Measurements from ENCODE around the gene DSCAM. TPM values are rescaled to one million over a fixed set of nuclear protein-coding genes. Genes with fewer than 3 reads are reported as not detected.
A peak's percentile ranks its signal among the peaks of the same experiment; 100 is the strongest.

DSCAM gene
- total RNA-seq, 8 experiments from 2014 or later: 0.05 to 8.7 (median 4.4) TPM

DNA sequence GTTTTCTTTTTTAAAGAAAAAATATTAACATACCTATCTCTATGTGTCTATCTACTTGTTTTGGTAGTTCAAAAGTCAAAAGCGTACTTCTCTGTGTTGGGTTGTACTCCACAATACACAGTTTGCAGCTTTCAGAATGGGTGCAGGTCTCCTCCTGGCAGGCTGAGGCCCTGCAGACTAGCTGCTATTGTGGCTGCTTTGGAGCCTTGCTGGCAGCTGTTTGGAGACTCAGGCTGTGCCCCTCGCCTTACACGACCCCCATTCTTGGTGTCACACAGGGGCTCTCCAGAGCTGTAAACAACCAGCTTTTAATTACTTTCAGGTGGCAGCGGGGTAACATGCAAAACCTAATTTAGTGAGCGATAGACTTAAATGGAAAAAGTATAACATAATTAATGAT lies 160.4 kb downstream of the DSCAM start:
- ATAC-seq (replicated peaks in 6 of 8): no peak
- Histone ChIP-seq H3K4me1 (replicated peaks in 1 of 2) (peaks cover 29 to 37% of the 10 kb centered on the region in 2 donors), H3K27ac (no peak overlapping the region), H3K4me3 (no peak overlapping the region)
- 10 to 100% (median 90%) methylated on average over 1 to 5 of the region's 5 CpGs; no CpG with 5 or more reads in 3 of the 10 experiments for WGBS, 10 experiments
- in situ Hi-C loops (cut with MboI; ENCODE audit: low pct_unique_long_range_greater_than_20kb in 2 of 9, low sequenced_read_pairs in 9 of 9, unreplicated experiment in 9 of 9): no loop called here

DNA sequence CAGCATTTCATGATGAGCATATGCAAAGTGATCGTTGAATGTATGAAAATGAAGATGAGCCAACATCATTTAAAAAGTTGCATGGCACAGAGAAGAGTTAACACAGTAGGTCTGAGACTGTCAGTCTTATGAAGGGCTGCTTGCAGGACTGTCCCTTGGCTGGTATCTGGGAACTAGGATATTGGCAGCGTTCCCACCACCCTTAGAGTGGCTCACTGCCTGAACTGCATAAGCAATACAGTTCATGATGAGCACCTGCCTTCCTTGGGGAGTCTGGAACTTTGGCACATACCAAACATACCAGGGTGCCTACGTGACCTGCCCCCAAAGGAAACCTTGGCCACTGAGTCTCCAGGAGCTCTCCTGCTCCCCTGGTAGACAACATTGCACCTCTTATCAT lies 161.8 kb downstream of the DSCAM start:
- Histone ChIP-seq H3K4me3 (no peak overlapping the region), H3K27ac (no peak overlapping the region), H3K4me1 (replicated peaks in 1 of 2) (peaks cover 25 to 29% of the 10 kb centered on the region in 2 donors)
- in situ Hi-C loops (cut with MboI; ENCODE audit: low pct_unique_long_range_greater_than_20kb in 2 of 9, low sequenced_read_pairs in 9 of 9, unreplicated experiment in 9 of 9): no loop called here
- ATAC-seq (replicated peaks in 6 of 8): peak in 1 of 8 experiments; percentile 24
- 0 to 100% (median 51%) methylated on average over 1 to 3 of the region's 3 CpGs; no CpG with 5 or more reads in 2 of the 10 experiments for whole genome bisulfite sequencing, 10 experiments

DNA sequence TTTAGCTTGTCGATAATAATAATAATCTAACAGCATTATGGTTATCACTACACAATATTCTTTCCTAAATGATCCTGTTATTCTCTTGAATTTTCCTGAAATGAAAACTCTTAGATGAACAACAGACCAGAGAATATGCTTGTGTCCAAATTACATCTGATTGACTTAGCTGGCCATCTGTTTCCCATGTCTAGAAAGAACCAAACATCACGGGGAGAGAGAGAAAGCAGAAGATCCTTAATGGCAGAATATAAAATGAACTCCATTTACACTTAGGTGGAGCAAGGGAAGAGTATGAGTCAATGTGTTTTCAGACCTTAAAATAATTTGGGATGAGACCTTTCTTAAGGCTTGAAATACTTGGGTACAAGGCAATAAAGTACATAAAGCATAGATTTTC lies 162.2 kb downstream of the DSCAM start:
- Histone ChIP-seq H3K4me3 (no peak overlapping the region), H3K27ac (no peak overlapping the region), H3K4me1 (replicated peaks in 1 of 2) (peaks cover 21 to 25% of the 10 kb centered on the region in 2 donors)
- ATAC-seq (replicated peaks in 6 of 8): peak in 1 of 8 experiments; percentile 25
- 17 to 100% (median 80%) methylated on average over 1 to 2 of the region's 2 CpGs; no CpG with 5 or more reads in 1 of the 10 experiments for WGBS, 10 experiments
- in situ Hi-C loops (cut with MboI; ENCODE audit: low pct_unique_long_range_greater_than_20kb in 2 of 9, low sequenced_read_pairs in 9 of 9, unreplicated experiment in 9 of 9): no loop called here

DNA sequence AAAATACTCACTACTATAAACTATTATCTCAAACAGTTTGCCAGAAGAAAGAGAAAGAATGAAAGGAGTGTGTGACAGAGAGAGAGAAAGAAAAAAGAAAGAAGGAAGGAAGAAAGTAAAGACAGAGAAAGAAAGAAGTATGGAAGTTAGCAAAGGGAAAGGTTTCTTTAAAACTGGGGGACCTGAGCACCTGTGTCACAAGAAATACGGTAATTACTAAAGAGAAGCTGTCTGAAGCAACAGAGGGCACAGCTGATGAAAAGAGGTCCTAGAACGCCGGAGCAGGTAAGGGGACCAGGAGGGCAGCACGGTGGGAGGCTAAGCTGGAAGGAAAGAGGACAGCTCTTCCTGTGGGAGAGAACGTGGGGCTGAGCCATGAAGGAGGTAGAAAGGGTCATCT lies 163.6 kb downstream of the DSCAM start:
- Histone ChIP-seq H3K4me3 (no peak overlapping the region), H3K27ac (no peak overlapping the region), H3K4me1 (replicated peaks in 1 of 2) (peaks cover 13 to 17% of the 10 kb centered on the region in 2 donors)
- no peak for ATAC-seq (replicated peaks in 6 of 8)
- in situ Hi-C loops (cut with MboI; ENCODE audit: low pct_unique_long_range_greater_than_20kb in 2 of 9, low sequenced_read_pairs in 9 of 9, unreplicated experiment in 9 of 9): no loop called here
- WGBS, 10 experiments: 28 to 90% (median 69%) methylated on average over 2 to 5 of the region's 5 CpGs; no CpG with 5 or more reads in 2 of the 10 experiments

DNA sequence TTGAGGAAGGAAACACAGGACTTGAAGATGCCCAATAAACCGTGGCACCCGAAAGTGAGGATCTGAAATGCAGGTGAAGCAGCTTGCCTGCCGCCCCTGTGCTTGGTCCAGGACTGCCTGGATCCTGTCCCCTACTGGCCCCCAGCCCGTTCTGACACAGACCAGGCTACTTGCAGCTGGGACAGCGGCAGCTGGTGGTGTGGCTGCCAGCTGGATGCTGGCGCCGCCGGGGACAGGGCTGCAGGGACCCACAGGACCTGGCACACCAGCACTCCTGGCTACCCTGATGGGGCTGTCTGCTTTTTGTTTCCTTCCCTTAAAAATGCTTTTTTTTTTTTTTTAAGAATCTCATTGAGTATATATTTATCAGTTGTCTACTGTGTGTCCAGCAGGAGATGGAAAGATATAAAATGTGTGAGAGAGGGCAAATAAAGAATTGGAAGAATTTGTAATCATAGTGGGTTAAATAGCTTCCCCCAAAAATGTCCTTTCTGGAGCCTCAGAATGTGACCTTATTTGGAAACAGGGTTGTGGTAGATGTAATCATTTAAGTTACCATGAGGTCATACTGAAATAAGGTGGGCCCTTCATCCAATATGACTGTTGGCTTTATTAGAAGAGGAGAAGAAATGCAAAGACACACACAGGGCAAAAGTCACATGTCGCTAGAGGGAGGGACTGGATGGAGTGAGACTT lies 165.6 kb downstream of the DSCAM start:
- no peak for ATAC-seq (replicated peaks in 6 of 8)
- Histone ChIP-seq H3K4me1 (replicated peaks in 1 of 2) (peaks cover 6 to 7% of the 10 kb centered on the region in 2 donors), H3K4me3 (no peak overlapping the region), H3K27ac (no peak overlapping the region)
- in situ Hi-C loops (cut with MboI; ENCODE audit: low pct_unique_long_range_greater_than_20kb in 2 of 9, low sequenced_read_pairs in 9 of 9, unreplicated experiment in 9 of 9): no loop called here
- 1 to 93% (median 60%) methylated on average over 2 to 8 of the region's 9 CpGs; no CpG with 5 or more reads in 5 of the 10 experiments for WGBS, 10 experiments

DNA sequence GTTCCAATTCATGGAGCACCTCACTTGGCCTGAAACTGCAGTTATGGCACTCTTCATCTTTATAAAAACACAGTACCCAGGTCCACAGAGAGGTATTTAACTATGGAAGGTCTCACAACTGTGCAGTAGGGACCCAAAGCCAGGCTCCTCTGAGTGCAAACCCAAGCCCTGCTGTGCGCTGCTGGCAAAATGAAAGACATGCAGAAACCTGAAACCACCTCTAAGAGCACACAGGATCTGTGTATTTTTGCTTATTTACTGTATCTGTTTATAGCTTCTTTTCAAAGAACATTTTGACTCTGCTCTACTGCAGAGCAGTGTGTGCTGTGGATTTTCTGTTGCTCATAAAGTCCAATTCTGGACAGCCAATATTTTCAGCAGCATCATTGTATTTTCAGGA lies 166.6 kb downstream of the DSCAM start:
- peaks cover 10 to 14% of the 10 kb centered on the region in 2 donors for H3K4me1 ChIP-seq (replicated peaks in 1 of 2)
- in situ Hi-C loops (cut with MboI; ENCODE audit: low pct_unique_long_range_greater_than_20kb in 2 of 9, low sequenced_read_pairs in 9 of 9, unreplicated experiment in 9 of 9): no loop called here
- WGBS, 10 experiments: 20 to 100% (median 90%) methylated on average over 1 of the region's 1 CpG; no CpG with 5 or more reads in 6 of the 10 experiments

DNA sequence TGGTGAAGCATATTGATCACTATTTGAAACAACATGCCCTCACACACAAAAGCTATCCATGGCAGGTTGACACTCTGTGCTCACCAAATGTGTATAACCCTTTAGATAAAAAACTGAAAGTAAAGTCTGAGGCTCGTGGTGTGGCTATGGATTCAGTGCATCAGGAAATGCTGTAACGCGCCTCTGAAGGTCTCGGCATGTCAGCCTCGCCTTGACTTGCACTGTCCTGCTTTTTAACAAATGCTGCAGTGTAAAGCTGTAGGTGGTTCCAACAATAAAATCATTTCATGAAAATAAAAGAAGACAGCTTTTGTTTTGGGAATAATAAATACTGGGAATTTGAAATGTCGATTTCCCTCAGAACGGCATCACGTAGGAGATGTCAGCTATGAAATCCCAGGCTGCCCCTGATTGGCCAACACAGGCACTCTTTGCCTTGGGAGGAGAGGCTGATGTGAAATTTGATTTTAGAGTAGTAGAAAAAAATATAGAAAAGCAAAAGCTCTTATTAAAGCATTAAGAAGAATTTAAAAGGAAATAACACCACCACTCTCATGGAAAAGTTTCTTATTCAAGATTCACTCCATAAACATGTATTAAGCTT lies 168.2 kb downstream of the DSCAM start:
- in situ Hi-C loops (cut with MboI; ENCODE audit: low pct_unique_long_range_greater_than_20kb in 2 of 9, low sequenced_read_pairs in 9 of 9, unreplicated experiment in 9 of 9): no loop called here
- H3K27ac ChIP-seq: no peak overlapping the region
- no peak overlapping the region for H3K4me3 ChIP-seq
- ATAC-seq (replicated peaks in 6 of 8): no peak
- 30 to 87% (median 77%) methylated on average over 2 to 8 of the region's 8 CpGs; no CpG with 5 or more reads in 1 of the 10 experiments for WGBS, 10 experiments
- peaks cover 16 to 20% of the 10 kb centered on the region in 2 donors for H3K4me1 ChIP-seq (replicated peaks in 1 of 2)

More for the DNA sequence above, 166.6 kb downstream of the DSCAM start:
- Histone ChIP-seq H3K4me3 (no peak overlapping the region), H3K27ac (no peak overlapping the region)
- ATAC-seq (replicated peaks in 6 of 8): no peak

DNA sequence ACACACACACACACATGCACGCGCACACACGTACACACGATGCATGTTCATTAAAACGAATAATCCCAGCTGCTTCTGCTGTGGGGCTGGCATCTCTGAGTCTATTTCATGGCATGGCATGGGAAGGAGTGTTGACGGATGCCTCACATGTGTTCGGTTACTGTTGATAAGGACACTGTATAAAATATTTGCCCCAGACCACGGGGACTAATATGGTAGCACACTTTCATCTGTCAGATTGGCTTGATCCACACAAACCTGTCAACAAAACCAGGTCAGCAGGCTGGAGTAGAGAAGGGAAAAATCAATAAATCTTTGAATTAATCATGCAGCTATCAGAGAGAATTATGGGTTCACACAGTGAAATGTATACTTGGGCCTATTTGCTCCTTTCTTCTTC lies 171.9 kb downstream of the DSCAM start:
- Histone ChIP-seq H3K27ac (peak overlapping the region in 1 of 2 donors; percentile 55), H3K4me1 (replicated peaks in 1 of 2) (peaks cover 16 to 20% of the 10 kb centered on the region in 2 donors), H3K4me3 (no peak overlapping the region)
- ATAC-seq (replicated peaks in 6 of 8): peak in 4 of 8 experiments; percentile 39 to 85 (median 80)
- in situ Hi-C loops (cut with MboI; ENCODE audit: low pct_unique_long_range_greater_than_20kb in 2 of 9, low sequenced_read_pairs in 9 of 9, unreplicated experiment in 9 of 9): no loop called here
- WGBS, 10 experiments: 20 to 100% (median 80%) methylated on average over 1 to 7 of the region's 8 CpGs; no CpG with 5 or more reads in 1 of the 10 experiments

DNA sequence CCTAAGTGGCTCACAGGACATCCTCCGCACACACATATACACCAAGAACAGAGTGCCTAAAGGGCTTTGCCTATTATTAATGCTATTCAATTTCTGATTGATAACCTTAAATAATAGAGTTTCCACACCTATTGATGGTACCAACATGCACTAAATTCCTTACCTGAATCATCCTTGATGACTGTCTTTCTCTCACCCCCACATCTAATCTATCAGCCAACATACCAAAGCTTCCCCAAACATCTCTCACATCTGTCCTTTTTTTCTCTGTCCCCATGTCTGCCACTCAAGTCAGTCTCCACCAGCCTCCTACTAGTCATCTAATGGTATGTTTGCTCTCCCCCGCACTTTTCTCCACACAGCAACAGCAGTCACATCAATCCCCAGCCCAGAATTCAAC lies 174.4 kb downstream of the DSCAM start:
- peaks cover 9 to 19% of the 10 kb centered on the region in 2 donors for H3K4me1 ChIP-seq (replicated peaks in 1 of 2)
- ATAC-seq (replicated peaks in 6 of 8): no peak
- 0 to 100% (median 95%) methylated on average over 1 of the region's 2 CpGs; no CpG with 5 or more reads in 4 of the 10 experiments for WGBS, 10 experiments
- H3K4me3 ChIP-seq: no peak overlapping the region
- H3K27ac ChIP-seq: no peak overlapping the region
- in situ Hi-C loops (cut with MboI; ENCODE audit: low pct_unique_long_range_greater_than_20kb in 2 of 9, low sequenced_read_pairs in 9 of 9, unreplicated experiment in 9 of 9): no loop called here

DNA sequence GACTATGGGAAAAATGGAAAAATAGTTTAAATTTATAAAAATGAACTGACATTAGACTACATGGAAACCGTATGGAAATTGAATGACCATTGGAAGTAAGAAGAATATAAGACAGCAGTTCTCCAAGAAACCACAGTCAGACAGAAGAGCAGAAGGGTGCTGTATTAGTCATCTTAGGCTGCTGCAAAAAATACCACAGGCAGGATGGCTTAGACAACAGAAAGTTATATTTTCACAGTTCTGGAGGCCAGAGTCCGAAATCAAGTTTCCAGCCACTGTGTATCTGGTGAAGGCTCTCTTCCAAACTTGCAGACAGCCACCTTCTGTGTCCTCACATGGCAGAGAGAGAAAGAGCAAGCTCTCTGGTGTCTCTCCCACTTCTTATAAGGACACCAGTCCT lies 175.2 kb downstream of the DSCAM start:
- in situ Hi-C loops (cut with MboI; ENCODE audit: low pct_unique_long_range_greater_than_20kb in 2 of 9, low sequenced_read_pairs in 9 of 9, unreplicated experiment in 9 of 9): no loop called here
- ATAC-seq (replicated peaks in 6 of 8): no peak
- 6 to 100% (median 79%) methylated on average over 1 to 2 of the region's 2 CpGs for WGBS, 10 experiments
- H3K4me1 ChIP-seq (replicated peaks in 1 of 2): peaks cover 11 to 19% of the 10 kb centered on the region in 2 donors
- no peak overlapping the region for H3K27ac ChIP-seq
- H3K4me3 ChIP-seq: no peak overlapping the region

DNA sequence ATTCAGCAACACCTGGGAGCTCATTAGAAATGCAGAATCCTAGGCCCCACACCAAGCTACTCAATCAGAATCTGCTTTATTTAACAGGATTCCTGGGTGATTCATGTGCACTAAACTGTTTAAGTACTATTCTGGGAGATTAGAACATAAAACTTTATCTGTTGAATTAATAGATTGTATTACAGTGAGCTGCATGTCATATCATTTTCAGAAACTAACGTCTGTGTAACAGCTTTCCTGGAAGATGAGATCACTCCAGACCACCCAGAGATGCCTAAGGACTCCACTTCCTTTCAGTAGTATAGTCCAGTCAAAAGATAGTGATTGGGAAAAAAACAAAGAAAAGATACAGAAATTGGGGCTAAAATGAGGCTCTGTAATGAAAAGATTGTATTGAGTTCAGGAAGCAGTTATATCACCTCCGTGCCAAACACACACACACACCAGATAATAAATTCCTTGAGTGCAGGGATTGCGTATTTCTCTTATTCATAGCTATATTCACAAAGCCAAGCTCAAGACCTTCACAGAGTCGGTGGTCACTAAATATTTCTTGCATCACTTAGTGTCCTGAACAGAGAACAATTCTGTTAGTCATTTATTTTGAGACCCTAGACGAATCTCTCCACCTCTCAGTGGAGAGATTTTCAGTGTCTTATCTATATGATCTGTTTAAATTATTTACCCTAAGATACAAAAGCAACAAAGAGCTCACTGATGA lies 178.2 kb downstream of the DSCAM start:
- 3 to 83% (median 69%) methylated on average over 1 to 5 of the region's 5 CpGs; no CpG with 5 or more reads in 1 of the 10 experiments for WGBS, 10 experiments
- Histone ChIP-seq H3K27ac (no peak overlapping the region), H3K4me1 (replicated peaks in 1 of 2) (peaks cover 2 to 5% of the 10 kb centered on the region in 2 donors), H3K4me3 (no peak overlapping the region)
- ATAC-seq (replicated peaks in 6 of 8): peak in 6 of 8 experiments; percentile 23 to 91 (median 78)
- in situ Hi-C loops (cut with MboI; ENCODE audit: low pct_unique_long_range_greater_than_20kb in 2 of 9, low sequenced_read_pairs in 9 of 9, unreplicated experiment in 9 of 9): no loop called here

DNA sequence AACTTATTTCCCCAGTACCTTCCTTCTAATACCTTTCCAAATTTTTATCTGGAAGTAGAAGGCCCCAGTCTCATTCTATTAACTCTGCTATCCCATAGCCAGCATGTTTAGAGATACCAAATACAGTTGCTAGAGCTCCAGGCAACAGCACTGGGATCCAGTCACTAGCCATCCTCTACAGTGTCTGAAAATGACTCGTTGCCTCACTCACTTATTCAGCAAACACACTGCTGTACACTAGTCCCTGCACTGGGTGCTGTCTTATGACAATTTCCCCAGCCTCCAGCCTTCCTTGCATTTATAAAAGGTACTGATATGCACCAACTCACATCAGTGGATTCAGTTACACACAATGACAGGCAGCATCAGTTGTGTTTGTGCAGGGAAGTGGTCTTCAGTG lies 179.0 kb downstream of the DSCAM start:
- in situ Hi-C loops (cut with MboI; ENCODE audit: low pct_unique_long_range_greater_than_20kb in 2 of 9, low sequenced_read_pairs in 9 of 9, unreplicated experiment in 9 of 9): no loop called here
- ATAC-seq (replicated peaks in 6 of 8): peak in 5 of 8 experiments; percentile 60 to 81 (median 69)
- WGBS, 10 experiments: 17 to 80% (median 21%) methylated on average over 1 of the region's 1 CpG; no CpG with 5 or more reads in 4 of the 10 experiments

DNA sequence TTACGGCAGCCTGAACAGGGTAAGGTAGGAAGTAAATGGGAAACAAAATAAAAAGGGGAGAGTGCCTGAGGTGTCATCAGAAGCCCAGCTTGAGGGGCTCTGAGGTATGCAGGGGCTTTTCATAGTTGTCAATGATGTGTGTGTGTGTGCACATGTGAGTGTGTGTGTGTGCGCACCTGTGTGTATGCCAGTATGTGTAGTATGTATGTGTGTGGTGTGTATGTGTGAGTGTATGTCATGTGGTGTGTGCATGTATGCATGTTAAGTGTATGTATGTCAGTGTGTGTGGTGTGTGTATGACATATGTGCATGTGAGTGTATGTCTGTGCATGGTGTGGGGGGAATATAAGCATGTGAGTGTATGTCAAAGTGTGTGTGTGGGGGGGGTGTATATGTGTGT lies 184.1 kb downstream of the DSCAM start:
- 60 to 94% (median 78%) methylated on average over 1 to 2 of the region's 2 CpGs; no CpG with 5 or more reads in 6 of the 10 experiments for WGBS, 10 experiments
- in situ Hi-C loops (cut with MboI; ENCODE audit: low pct_unique_long_range_greater_than_20kb in 2 of 9, low sequenced_read_pairs in 9 of 9, unreplicated experiment in 9 of 9): no loop called here
- Histone ChIP-seq H3K4me3 (no peak overlapping the region), H3K4me1 (replicated peaks in 1 of 2) (peaks cover 6 to 7% of the 10 kb centered on the region in 2 donors), H3K27ac (no peak overlapping the region)
- no peak for ATAC-seq (replicated peaks in 6 of 8)

More for the DNA sequence above, 179.0 kb downstream of the DSCAM start:
- H3K27ac ChIP-seq: no peak overlapping the region
- peaks cover 2 to 5% of the 10 kb centered on the region in 2 donors for H3K4me1 ChIP-seq (replicated peaks in 1 of 2)
- H3K4me3 ChIP-seq: no peak overlapping the region
